AG04450 (cell line): ENCODE data around the gene MASP2. TPM values are rescaled to one million over a fixed set of nuclear protein-coding genes. Genes with fewer than 3 reads are reported as not detected.

ENCODE experiments used
- CTCF ChIA-PET: fragments of 300-600, 350-600 bp; formaldehyde crosslinking; extraction: SDS; loops from one replicate; lab custom pipeline; 2022; ENCODE audit warnings: antibody characterized with exemption, inconsistent platforms; lab: Charles Lee
- POLR2A ChIA-PET: fragments of 350-600 bp; formaldehyde crosslinking; extraction: SDS; loops from one replicate; lab custom pipeline; 2021; ENCODE audit warnings: antibody characterized with exemption, inconsistent platforms; lab: Yijun Ruan, JAX
- DNase-seq: peaks from one replicate; pipeline ENCODE4 v3.0.0-alpha.2; 2011; ENCODE audit warnings: low read depth, low spot score
- H3K27ac ChIP-seq: one replicate; pipeline ENCODE4 v1.5.1; 2012; ENCODE audit warnings: low read depth, low read length, control low read depth
- H3K27me3 ChIP-seq: one replicate; pipeline ENCODE4 v1.6.0; 2012; ENCODE audit warnings: low read length; ENCODE audit not compliant: control insufficient read depth, insufficient read depth
- H3K4me3 ChIP-seq: 2 replicates; pipeline ENCODE4 v1.5.1; 2011; ENCODE audit warnings: mild to moderate bottlenecking, low read depth, low read length, control low read depth
- H3K9me3 ChIP-seq: 2 replicates; pipeline ENCODE4 v1.5.1; 2012; ENCODE audit warnings: low read length; ENCODE audit not compliant: control insufficient read depth, insufficient read depth
- CTCF ChIP-seq: IDR thresholded peaks from 2 replicates; pipeline ENCODE4 v1.5.1; 2011; ENCODE audit warnings: low read depth, low read length, control low read depth, inconsistent platforms
- polyA plus RNA-seq: library from polyadenylated mRNA; depleted of rRNA; stranded (reverse); fragments of >200 nt; gene quantifications from 2 replicates; pipeline ENCODE4 v1.2.3, GENCODE V29; 2011

The MASP2 gene
- polyA plus RNA-seq, 1 experiment: not detected

- no peak for TF ChIP-seq CTCF
- no peak for DNase-seq
- ChIA-PET POLR2A (no interaction called here), CTCF (interaction anchor here (1.3 to 5.6 kb wide), 2 partner anchors 8 to 25 kb away, joined by 5 to 75 read pairs; no protein-coding TSS in a partner anchor)
- H3K27ac ChIP-seq: peak overlapping the region; percentile 2
- no peak overlapping the region for H3K4me3 ChIP-seq
- no peaks in the 10 kb centered on the region for H3K27me3 ChIP-seq
- H3K9me3 ChIP-seq: no peaks in the 10 kb centered on the region; the same call in 1 of the 2 replicates
These were observed 14.8 kb upstream of the MASP2 start for GRCh38 chr1:11061652-11062365.

- Histone ChIP-seq H3K9me3 (no peaks in the 10 kb centered on the region; the same call in 1 of the 2 replicates), H3K27me3 (no peaks in the 10 kb centered on the region), H3K27ac (peak within 1 kb of the TSS; percentile 61), H3K4me3 (peak within 1 kb of the TSS; percentile 92)
- TF ChIP-seq CTCF: peak; percentile 30
- CTCF ChIA-PET: interaction anchor here (0.6 to 5.6 kb wide), 4 partner anchors 10 to 552 kb away, joined by 3 to 75 read pairs (median 6); no protein-coding TSS in a partner anchor
- POLR2A ChIA-PET: interaction anchor here (0.6 to 1.0 kb wide), 2 partner anchors 23 to 29 kb away, joined by 6 read pairs; no protein-coding TSS in a partner anchor
- DNase-seq: peak; percentile 67
These were observed 13.2 kb upstream of the MASP2 start, which contains the start of gene SRM for GRCh38 chr1:11059968-11060830. SRM (minus strand) TSS chr1:11060018; CDS start chr1:11059943, 75 bp downstream.

- no peak overlapping the region for H3K27ac ChIP-seq
- 0 out of 2 replicates have a peak, but pooled peaks have one; percentile 3 for TF ChIP-seq CTCF
- POLR2A ChIA-PET: interaction anchor here (0.6 to 1.0 kb wide), 2 partner anchors 22 to 28 kb away, joined by 6 read pairs; no protein-coding TSS in a partner anchor
These were observed 12.3 kb upstream of the MASP2 start for GRCh38 chr1:11059155-11059967.

GRCh38 chr1:11058595-11059154 lies 11.6 kb upstream of the MASP2 start:
- no peak for DNase-seq
- no peak for TF ChIP-seq CTCF
- Histone ChIP-seq H3K27me3 (no peaks in the 10 kb centered on the region), H3K9me3 (no peaks in the 10 kb centered on the region; the same call in 1 of the 2 replicates), H3K27ac (no peak overlapping the region), H3K4me3 (peak overlapping the region; percentile 92)
- ChIA-PET CTCF (interaction anchor here (0.7 to 3.7 kb wide), 2 partner anchors 9 to 21 kb away, joined by 5 to 35 read pairs; no protein-coding TSS in a partner anchor), POLR2A (no interaction called here)

More at GRCh38 chr1:11059155-11059967, 12.3 kb upstream of the MASP2 start:
- H3K27me3 ChIP-seq: no peaks in the 10 kb centered on the region
- no peak for DNase-seq
- no peaks in the 10 kb centered on the region; the same call in 1 of the 2 replicates for H3K9me3 ChIP-seq
- CTCF ChIA-PET: interaction anchor here (0.6 to 5.6 kb wide), 2 partner anchors 22 to 552 kb away, joined by 3 to 75 read pairs; no protein-coding TSS in a partner anchor
- peak overlapping the region; percentile 92 for H3K4me3 ChIP-seq
